Mucosa of stomach (tissue), 1 donor: ENCODE measurements around the gene PEDS1.
"Not testable (repeated sequence)": the region's sequence is repeated elsewhere in the genome, so short reads cannot be mapped to it uniquely, and the experiment has no call there.

Experiments used
- H3K27me3 ChIP-seq: one replicate; pipeline ENCODE4 v1.7.0; 2013; ENCODE audit warnings: mild to moderate bottlenecking, low read length; ENCODE audit not compliant: control insufficient read depth, insufficient read depth
- H3K36me3 ChIP-seq: one replicate; pipeline ENCODE4 v1.7.0; 2013; ENCODE audit warnings: low read length; ENCODE audit not compliant: control insufficient read depth, insufficient read depth
- H3K4me1 ChIP-seq: one replicate; pipeline ENCODE4 v1.7.0; 2013; ENCODE audit warnings: mild to moderate bottlenecking, low read length; ENCODE audit not compliant: control insufficient read depth, insufficient read depth
- H3K4me3 ChIP-seq: one replicate; pipeline ENCODE4 v1.7.0; 2013; ENCODE audit warnings: low read length
- H3K9ac ChIP-seq: one replicate; pipeline ENCODE4 v1.7.0; 2013; ENCODE audit warnings: mild to moderate bottlenecking, low read length, moderate library complexity
- H3K9me3 ChIP-seq: one replicate; pipeline ENCODE4 v1.7.0; 2013; ENCODE audit warnings: mild to moderate bottlenecking, low read length, moderate library complexity; ENCODE audit not compliant: control insufficient read depth
- donor health status: Pancreatic carcinoma.

PEDS1 gene

GRCh38 chr20:50135157-50135556 lies 18.4 kb downstream of the PEDS1 start:
- not testable (repeated sequence) for H3K9me3 ChIP-seq, H3K36me3 ChIP-seq, H3K4me3 ChIP-seq, H3K9ac ChIP-seq, H3K27me3 ChIP-seq
- H3K4me1 ChIP-seq = peaks cover 26% of the 10 kb centered on the region

GRCh38 chr20:50133474-50134217 lies 19.9 kb downstream of the PEDS1 start:
- peaks cover 15% of the 10 kb centered on the region for H3K36me3 ChIP-seq
- H3K4me1 ChIP-seq = peaks cover 20% of the 10 kb centered on the region
- no peaks in the 10 kb centered on the region for H3K9me3 ChIP-seq
- H3K9ac ChIP-seq = no peak overlapping the region
- H3K27me3 ChIP-seq = no peaks in the 10 kb centered on the region
- no peak overlapping the region for H3K4me3 ChIP-seq

GRCh38 chr20:50133041-50133440 lies 20.5 kb downstream of the PEDS1 start:
- Histone ChIP-seq H3K4me1 (peaks cover 14% of the 10 kb centered on the region), H3K27me3 (no peaks in the 10 kb centered on the region), H3K9me3 (no peaks in the 10 kb centered on the region), H3K36me3 (peaks cover 20% of the 10 kb centered on the region), H3K4me3 (no peak overlapping the region), H3K9ac (no peak overlapping the region)

GRCh38 chr20:50130995-50131394 lies 22.5 kb downstream of the PEDS1 start:
- H3K4me1 ChIP-seq = peaks cover 27% of the 10 kb centered on the region
- no peaks in the 10 kb centered on the region for H3K27me3 ChIP-seq
- H3K4me3 ChIP-seq = no peak overlapping the region
- no peak overlapping the region for H3K9ac ChIP-seq
- no peaks in the 10 kb centered on the region for H3K9me3 ChIP-seq
- peaks cover 24% of the 10 kb centered on the region for H3K36me3 ChIP-seq

GRCh38 chr20:50130356-50130723 lies 23.2 kb downstream of the PEDS1 start:
- H3K4me1 ChIP-seq = peaks cover 27% of the 10 kb centered on the region
- no peak overlapping the region for H3K9ac ChIP-seq
- no peaks in the 10 kb centered on the region for H3K9me3 ChIP-seq
- H3K36me3 ChIP-seq = peaks cover 24% of the 10 kb centered on the region
- H3K27me3 ChIP-seq = no peaks in the 10 kb centered on the region
- H3K4me3 ChIP-seq = no peak overlapping the region

- Histone ChIP-seq H3K9me3 (no peaks in the 10 kb centered on the region), H3K27me3 (no peaks in the 10 kb centered on the region), H3K4me1 (peaks cover 27% of the 10 kb centered on the region), H3K4me3 (no peak overlapping the region), H3K9ac (no peak overlapping the region), H3K36me3 (peaks cover 24% of the 10 kb centered on the region)
Observed at GRCh38 chr20:50129662-50130355, 23.7 kb downstream of the PEDS1 start.

GRCh38 chr20:50128520-50128905 lies 25.0 kb downstream of the PEDS1 start:
- no peaks in the 10 kb centered on the region for H3K9me3 ChIP-seq
- H3K4me1 ChIP-seq = peaks cover 27% of the 10 kb centered on the region
- no peak overlapping the region for H3K4me3 ChIP-seq
- H3K9ac ChIP-seq = no peak overlapping the region
- peaks cover 24% of the 10 kb centered on the region for H3K36me3 ChIP-seq
- H3K27me3 ChIP-seq = no peaks in the 10 kb centered on the region

GRCh38 chr20:50127587-50128519 lies 25.7 kb downstream of the PEDS1 start:
- Histone ChIP-seq H3K9me3 (no peaks in the 10 kb centered on the region), H3K27me3 (no peaks in the 10 kb centered on the region), H3K4me3 (no peak overlapping the region), H3K9ac (no peak overlapping the region), H3K4me1 (peaks cover 27% of the 10 kb centered on the region), H3K36me3 (peaks cover 24% of the 10 kb centered on the region)

GRCh38 chr20:50126662-50127061 lies 26.9 kb downstream of the PEDS1 start:
- H3K27me3 ChIP-seq = no peaks in the 10 kb centered on the region
- no peak overlapping the region for H3K4me3 ChIP-seq
- H3K9me3 ChIP-seq = no peaks in the 10 kb centered on the region
- H3K9ac ChIP-seq = no peak overlapping the region
- peaks cover 24% of the 10 kb centered on the region for H3K36me3 ChIP-seq
- H3K4me1 ChIP-seq = peaks cover 25% of the 10 kb centered on the region

GRCh38 chr20:50125279-50125678 lies 28.2 kb downstream of the PEDS1 start:
- peaks cover 26% of the 10 kb centered on the region for H3K4me1 ChIP-seq
- H3K9me3 ChIP-seq = no peaks in the 10 kb centered on the region
- H3K36me3 ChIP-seq = peaks cover 18% of the 10 kb centered on the region
- no peaks in the 10 kb centered on the region for H3K27me3 ChIP-seq
- no peak overlapping the region for H3K4me3 ChIP-seq
- H3K9ac ChIP-seq = no peak overlapping the region

GRCh38 chr20:50124496-50124895 lies 29.0 kb downstream of the PEDS1 start:
- H3K9ac ChIP-seq = no peak overlapping the region
- peaks cover 17% of the 10 kb centered on the region for H3K36me3 ChIP-seq

GRCh38 chr20:50123418-50123817 lies 30.1 kb downstream of the PEDS1 start:
- no peak overlapping the region for H3K4me3 ChIP-seq
- no peaks in the 10 kb centered on the region for H3K9me3 ChIP-seq
- H3K27me3 ChIP-seq = no peaks in the 10 kb centered on the region
- peaks cover 7% of the 10 kb centered on the region for H3K36me3 ChIP-seq
- H3K9ac ChIP-seq = no peak overlapping the region
- peaks cover 22% of the 10 kb centered on the region for H3K4me1 ChIP-seq

More at GRCh38 chr20:50124496-50124895, 29.0 kb downstream of the PEDS1 start:
- H3K27me3 ChIP-seq = no peaks in the 10 kb centered on the region
- H3K9me3 ChIP-seq = no peaks in the 10 kb centered on the region
- no peak overlapping the region for H3K4me3 ChIP-seq
- H3K4me1 ChIP-seq = peaks cover 22% of the 10 kb centered on the region
